ENCODE data around the gene SLAMF1. TPM values are rescaled to one million over a fixed set of nuclear protein-coding genes. Genes with fewer than 3 reads are reported as not detected.

The SLAMF1 gene
- polyA plus RNA-seq, 2 donors, result 0.26 to 0.29 TPM

- WGBS, 2 donors, result 51 to 56% methylated on average over 6 of the region's 6 CpGs
- H3K4me3 ChIP-seq (ENCODE audit: low read depth in 1 of 2, low read length in 2 of 2), result no peak overlapping the region
- H3K36me3 ChIP-seq (ENCODE audit: control insufficient read depth in 2 of 2, insufficient read depth in 2 of 2, low read length in 1 of 2), result no peaks in the 10 kb centered on the region
Measured at GRCh38 chr1:160675641-160676410, 29.0 kb upstream of the SLAMF1 start.

GRCh38 chr1:160674415-160674814 is 27.6 kb upstream of the SLAMF1 start:
- Histone ChIP-seq H3K4me1 (ENCODE audit: control insufficient read depth in 2 of 2, insufficient read depth in 2 of 2, low read length in 1 of 2) (peaks cover 0 to 3% of the 10 kb centered on the region in 2 donors), H3K9me3 (ENCODE audit: control insufficient read depth in 2 of 2, insufficient read depth in 1 of 2, low read depth in 1 of 2, low read length in 1 of 2) (peaks cover 2 to 3% of the 10 kb centered on the region in 2 donors), H3K36me3 (ENCODE audit: control insufficient read depth in 2 of 2, insufficient read depth in 2 of 2, low read length in 1 of 2) (no peaks in the 10 kb centered on the region), H3K4me3 (ENCODE audit: low read depth in 1 of 2, low read length in 2 of 2) (no peak overlapping the region), H3K27ac (ENCODE audit: low read depth in 2 of 2, low read length in 1 of 2) (no peak overlapping the region), H3K27me3 (ENCODE audit: control insufficient read depth in 1 of 2, insufficient read depth in 2 of 2, low read length in 2 of 2) (peaks cover 0 to 4% of the 10 kb centered on the region in 2 donors)
- WGBS, 2 donors, result 73 to 78% methylated on average over 2 of the region's 2 CpGs

More at GRCh38 chr1:160675641-160676410, 29.0 kb upstream of the SLAMF1 start:
- Histone ChIP-seq H3K27ac (ENCODE audit: low read depth in 2 of 2, low read length in 1 of 2) (no peak overlapping the region), H3K9me3 (ENCODE audit: control insufficient read depth in 2 of 2, insufficient read depth in 1 of 2, low read depth in 1 of 2, low read length in 1 of 2) (no peaks in the 10 kb centered on the region), H3K27me3 (ENCODE audit: control insufficient read depth in 1 of 2, insufficient read depth in 2 of 2, low read length in 2 of 2) (peaks cover 0 to 4% of the 10 kb centered on the region in 2 donors), H3K4me1 (ENCODE audit: control insufficient read depth in 2 of 2, insufficient read depth in 2 of 2, low read length in 1 of 2) (peaks cover 0 to 3% of the 10 kb centered on the region in 2 donors)

DNA sequence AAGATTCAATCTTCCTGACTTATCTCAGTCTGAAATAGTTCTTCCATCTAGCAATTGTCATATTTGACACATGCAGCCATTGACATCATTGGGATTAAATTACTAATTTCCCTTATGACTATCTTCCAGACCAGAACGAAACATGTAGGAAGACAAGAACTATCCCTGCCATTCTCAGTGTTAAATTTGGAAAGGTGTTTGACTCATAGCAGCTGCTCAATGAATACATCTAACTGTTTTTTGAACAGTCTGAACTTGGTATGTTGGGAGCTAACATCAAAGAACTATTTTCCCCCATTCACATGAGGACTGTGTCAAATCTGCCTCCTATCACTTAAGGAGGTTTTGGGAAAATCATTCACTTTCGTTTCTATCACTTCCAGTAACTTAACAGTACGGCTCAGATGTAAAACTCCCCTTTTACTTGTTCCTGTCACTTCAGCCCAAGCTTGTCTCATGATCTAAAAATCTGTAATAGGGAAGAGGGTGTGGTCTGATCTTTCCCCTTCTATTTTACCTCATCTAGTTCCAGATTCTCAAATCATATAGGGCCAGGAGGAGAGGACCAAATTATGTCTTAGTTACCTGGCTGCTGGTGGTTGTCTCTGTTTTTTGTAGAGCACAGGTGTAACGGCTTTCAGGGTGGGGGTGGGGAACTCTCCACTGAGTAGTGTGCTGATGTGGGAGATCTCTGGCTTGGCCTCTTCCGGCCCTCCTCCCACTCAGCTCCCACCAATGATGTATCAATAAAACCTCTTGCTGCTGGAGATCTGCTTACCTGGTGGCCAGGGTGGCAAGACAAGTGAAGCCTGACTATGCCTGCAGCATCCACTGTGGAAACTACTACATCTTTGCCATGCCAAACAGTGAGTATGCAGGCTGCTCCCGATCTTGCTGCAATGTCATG is 26.2 kb upstream of the SLAMF1 start:
- 50 to 56% methylated on average over 6 of the region's 6 CpGs for WGBS, 2 donors
- H3K27me3 ChIP-seq (ENCODE audit: control insufficient read depth in 1 of 2, insufficient read depth in 2 of 2, low read length in 2 of 2), result peaks cover 0 to 4% of the 10 kb centered on the region in 2 donors
- peaks cover 2 to 3% of the 10 kb centered on the region in 2 donors for H3K9me3 ChIP-seq (ENCODE audit: control insufficient read depth in 2 of 2, insufficient read depth in 1 of 2, low read depth in 1 of 2, low read length in 1 of 2)
- H3K4me3 ChIP-seq (ENCODE audit: low read depth in 1 of 2, low read length in 2 of 2), result no peak overlapping the region
- peaks cover 0 to 3% of the 10 kb centered on the region in 2 donors for H3K4me1 ChIP-seq (ENCODE audit: control insufficient read depth in 2 of 2, insufficient read depth in 2 of 2, low read length in 1 of 2)
- H3K27ac ChIP-seq (ENCODE audit: low read depth in 2 of 2, low read length in 1 of 2), result no peak overlapping the region
- no peaks in the 10 kb centered on the region for H3K36me3 ChIP-seq (ENCODE audit: control insufficient read depth in 2 of 2, insufficient read depth in 2 of 2, low read length in 1 of 2)

DNA sequence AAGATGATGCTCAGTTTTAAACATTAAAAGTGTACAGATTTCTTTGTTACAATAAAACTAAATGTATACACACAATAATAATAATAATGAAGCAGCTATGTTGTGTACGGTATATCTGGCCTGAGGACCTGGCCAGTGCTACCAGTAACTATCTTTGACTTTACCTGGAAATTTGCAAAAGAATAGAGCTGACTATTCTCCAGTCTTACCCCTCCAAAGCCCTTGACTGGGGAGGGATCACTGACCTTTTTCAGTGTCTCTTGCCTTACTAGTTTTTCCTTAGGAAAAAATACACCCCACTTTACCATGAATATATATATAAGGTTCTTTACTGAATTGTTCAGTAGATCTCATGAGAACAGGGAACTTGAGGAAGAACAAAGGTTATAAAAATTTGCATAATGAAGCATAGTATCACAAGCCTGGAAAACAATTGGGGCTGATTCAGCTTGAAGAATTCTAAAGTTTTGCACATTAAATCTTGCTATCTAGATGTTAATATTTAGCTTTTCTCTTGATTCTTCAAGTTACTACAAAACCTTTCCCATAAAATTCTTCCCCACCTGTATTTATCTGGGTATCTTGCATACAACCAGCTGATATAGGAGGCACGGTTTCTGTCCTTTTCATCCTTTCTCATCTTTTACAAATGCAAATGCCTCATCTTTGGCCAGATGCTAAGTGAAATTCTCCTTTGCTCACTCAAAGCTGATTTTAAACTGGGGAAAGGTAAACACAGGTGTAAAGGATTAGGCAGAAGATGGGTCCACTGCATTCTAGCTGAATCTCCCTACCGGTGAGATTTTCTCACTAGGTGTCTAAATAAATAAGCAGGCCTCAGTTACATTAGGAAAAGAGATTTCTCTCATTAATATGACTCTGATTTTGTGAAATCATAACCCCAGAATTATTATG is 25.0 kb upstream of the SLAMF1 start:
- no peaks in the 10 kb centered on the region for H3K36me3 ChIP-seq (ENCODE audit: control insufficient read depth in 2 of 2, insufficient read depth in 2 of 2, low read length in 1 of 2)
- 53 to 61% methylated on average over 3 of the region's 3 CpGs for WGBS, 2 donors
- H3K4me1 ChIP-seq (ENCODE audit: control insufficient read depth in 2 of 2, insufficient read depth in 2 of 2, low read length in 1 of 2), result peaks cover 0 to 3% of the 10 kb centered on the region in 2 donors
- H3K27me3 ChIP-seq (ENCODE audit: control insufficient read depth in 1 of 2, insufficient read depth in 2 of 2, low read length in 2 of 2), result peaks cover 0 to 4% of the 10 kb centered on the region in 2 donors
- peaks cover 2 to 3% of the 10 kb centered on the region in 2 donors for H3K9me3 ChIP-seq (ENCODE audit: control insufficient read depth in 2 of 2, insufficient read depth in 1 of 2, low read depth in 1 of 2, low read length in 1 of 2)
- H3K27ac ChIP-seq (ENCODE audit: low read depth in 2 of 2, low read length in 1 of 2), result no peak overlapping the region
- H3K4me3 ChIP-seq (ENCODE audit: low read depth in 1 of 2, low read length in 2 of 2), result no peak overlapping the region

- H3K36me3 ChIP-seq (ENCODE audit: control insufficient read depth in 2 of 2, insufficient read depth in 2 of 2, low read length in 1 of 2), result no peaks in the 10 kb centered on the region
- H3K27ac ChIP-seq (ENCODE audit: low read depth in 2 of 2, low read length in 1 of 2), result no peak overlapping the region
- H3K27me3 ChIP-seq (ENCODE audit: control insufficient read depth in 1 of 2, insufficient read depth in 2 of 2, low read length in 2 of 2), result peaks cover 0 to 4% of the 10 kb centered on the region in 2 donors
- peaks cover 2 to 3% of the 10 kb centered on the region in 2 donors for H3K9me3 ChIP-seq (ENCODE audit: control insufficient read depth in 2 of 2, insufficient read depth in 1 of 2, low read depth in 1 of 2, low read length in 1 of 2)
- H3K4me1 ChIP-seq (ENCODE audit: control insufficient read depth in 2 of 2, insufficient read depth in 2 of 2, low read length in 1 of 2), result no peaks in the 10 kb centered on the region
- 87 to 88% methylated on average over 4 of the region's 4 CpGs for WGBS, 2 donors
- H3K4me3 ChIP-seq (ENCODE audit: low read depth in 1 of 2, low read length in 2 of 2), result no peak overlapping the region
Measured at GRCh38 chr1:160670701-160671100, 23.9 kb upstream of the SLAMF1 start.

DNA sequence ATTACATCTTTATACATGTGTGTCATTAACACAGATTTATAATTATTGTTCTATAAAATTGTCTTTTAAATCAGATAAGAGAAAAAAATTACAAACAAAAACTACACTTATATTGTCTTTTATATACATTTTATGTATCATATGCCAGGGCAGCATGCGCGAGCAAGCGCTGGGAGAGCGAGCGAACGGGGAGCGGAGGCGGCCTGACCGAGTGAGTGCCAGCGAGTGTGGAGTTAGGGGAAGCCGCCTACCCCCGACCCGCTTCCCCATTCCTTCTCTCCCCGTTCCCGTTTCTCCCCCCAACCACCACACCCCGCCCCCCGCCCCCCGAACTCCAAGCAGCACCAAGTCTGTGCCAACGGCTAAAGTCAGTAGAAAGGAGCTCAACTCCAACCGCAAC is 23.0 kb upstream of the SLAMF1 start:
- peaks cover 0 to 4% of the 10 kb centered on the region in 2 donors for H3K27me3 ChIP-seq (ENCODE audit: control insufficient read depth in 1 of 2, insufficient read depth in 2 of 2, low read length in 2 of 2)
- H3K9me3 ChIP-seq (ENCODE audit: control insufficient read depth in 2 of 2, insufficient read depth in 1 of 2, low read depth in 1 of 2, low read length in 1 of 2), result peaks cover 2 to 3% of the 10 kb centered on the region in 2 donors
- H3K4me1 ChIP-seq (ENCODE audit: control insufficient read depth in 2 of 2, insufficient read depth in 2 of 2, low read length in 1 of 2), result no peaks in the 10 kb centered on the region
- H3K27ac ChIP-seq (ENCODE audit: low read depth in 2 of 2, low read length in 1 of 2), result no peak overlapping the region
- H3K36me3 ChIP-seq (ENCODE audit: control insufficient read depth in 2 of 2, insufficient read depth in 2 of 2, low read length in 1 of 2), result no peaks in the 10 kb centered on the region
- no peak overlapping the region for H3K4me3 ChIP-seq (ENCODE audit: low read depth in 1 of 2, low read length in 2 of 2)
- 97 to 98% methylated on average over 20 of the region's 20 CpGs for WGBS, 2 donors

DNA sequence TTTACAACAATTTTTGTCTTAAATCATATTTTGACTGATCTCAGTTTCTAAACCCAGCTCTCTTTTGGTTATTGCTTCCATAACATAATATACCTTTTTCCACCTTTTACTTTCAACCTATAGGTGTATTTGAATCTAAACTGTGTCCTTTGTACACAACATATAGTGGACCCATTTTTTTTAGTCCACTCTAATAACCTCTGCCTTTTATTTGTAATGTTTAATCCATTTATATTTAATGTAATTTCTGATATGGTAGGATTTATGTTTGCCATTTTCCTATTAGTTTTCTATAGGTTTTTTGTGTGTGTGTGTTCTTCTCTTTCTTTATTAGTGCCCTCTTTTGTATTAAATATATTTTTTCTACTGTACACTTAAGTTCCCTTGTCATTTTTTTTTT is 22.4 kb upstream of the SLAMF1 start:
- Histone ChIP-seq H3K4me1 (ENCODE audit: control insufficient read depth in 2 of 2, insufficient read depth in 2 of 2, low read length in 1 of 2) (no peaks in the 10 kb centered on the region), H3K9me3 (ENCODE audit: control insufficient read depth in 2 of 2, insufficient read depth in 1 of 2, low read depth in 1 of 2, low read length in 1 of 2) (peaks cover 2 to 3% of the 10 kb centered on the region in 2 donors), H3K36me3 (ENCODE audit: control insufficient read depth in 2 of 2, insufficient read depth in 2 of 2, low read length in 1 of 2) (no peaks in the 10 kb centered on the region), H3K4me3 (ENCODE audit: low read depth in 1 of 2, low read length in 2 of 2) (no peak overlapping the region), H3K27me3 (ENCODE audit: control insufficient read depth in 1 of 2, insufficient read depth in 2 of 2, low read length in 2 of 2) (peaks cover 0 to 4% of the 10 kb centered on the region in 2 donors), H3K27ac (ENCODE audit: low read depth in 2 of 2, low read length in 1 of 2) (no peak overlapping the region)

DNA sequence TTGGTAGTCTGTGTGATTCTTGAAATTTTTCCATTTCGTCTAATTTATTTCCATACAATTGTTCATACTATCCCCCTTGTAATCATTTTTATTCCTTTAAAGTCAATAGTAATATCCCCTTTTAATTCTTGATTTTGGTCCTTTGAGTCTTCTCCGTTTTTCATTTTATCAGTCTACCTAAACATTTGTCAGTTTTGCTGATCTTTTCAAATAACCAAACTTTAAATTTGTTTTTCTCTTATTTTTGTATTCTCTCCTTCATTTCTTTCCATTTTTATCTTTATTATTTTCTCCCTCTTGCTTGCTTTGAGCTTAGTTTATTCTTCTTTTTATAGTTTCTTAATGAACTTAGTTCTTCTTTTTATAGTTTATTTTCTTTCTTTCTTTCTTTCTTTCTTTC is 21.1 kb upstream of the SLAMF1 start:
- Histone ChIP-seq H3K4me1 (ENCODE audit: control insufficient read depth in 2 of 2, insufficient read depth in 2 of 2, low read length in 1 of 2) (no peaks in the 10 kb centered on the region), H3K4me3 (ENCODE audit: low read depth in 1 of 2, low read length in 2 of 2) (no peak overlapping the region), H3K36me3 (ENCODE audit: control insufficient read depth in 2 of 2, insufficient read depth in 2 of 2, low read length in 1 of 2) (no peaks in the 10 kb centered on the region), H3K27ac (ENCODE audit: low read depth in 2 of 2, low read length in 1 of 2) (no peak overlapping the region), H3K27me3 (ENCODE audit: control insufficient read depth in 1 of 2, insufficient read depth in 2 of 2, low read length in 2 of 2) (peaks cover 0 to under 1% of the 10 kb centered on the region in 2 donors), H3K9me3 (ENCODE audit: control insufficient read depth in 2 of 2, insufficient read depth in 1 of 2, low read depth in 1 of 2, low read length in 1 of 2) (peaks cover 2 to 3% of the 10 kb centered on the region in 2 donors)
- 88 to 89% methylated on average over 2 of the region's 2 CpGs for WGBS, 2 donors

- no peaks in the 10 kb centered on the region for H3K27me3 ChIP-seq (ENCODE audit: control insufficient read depth in 1 of 2, insufficient read depth in 2 of 2, low read length in 2 of 2)
- no peak overlapping the region for H3K27ac ChIP-seq (ENCODE audit: low read depth in 2 of 2, low read length in 1 of 2)
- no peak overlapping the region for H3K4me3 ChIP-seq (ENCODE audit: low read depth in 1 of 2, low read length in 2 of 2)
- H3K9me3 ChIP-seq (ENCODE audit: control insufficient read depth in 2 of 2, insufficient read depth in 1 of 2, low read depth in 1 of 2, low read length in 1 of 2), result peaks cover 2 to 3% of the 10 kb centered on the region in 2 donors
- WGBS, 2 donors, result 56 to 57% methylated on average over 3 of the region's 3 CpGs
- no peaks in the 10 kb centered on the region for H3K36me3 ChIP-seq (ENCODE audit: control insufficient read depth in 2 of 2, insufficient read depth in 2 of 2, low read length in 1 of 2)
- no peaks in the 10 kb centered on the region for H3K4me1 ChIP-seq (ENCODE audit: control insufficient read depth in 2 of 2, insufficient read depth in 2 of 2, low read length in 1 of 2)
Measured at GRCh38 chr1:160666079-160666442, 19.2 kb upstream of the SLAMF1 start.
